ENCODE results near the gene MAP2K5.

The MAP2K5 gene

DNA sequence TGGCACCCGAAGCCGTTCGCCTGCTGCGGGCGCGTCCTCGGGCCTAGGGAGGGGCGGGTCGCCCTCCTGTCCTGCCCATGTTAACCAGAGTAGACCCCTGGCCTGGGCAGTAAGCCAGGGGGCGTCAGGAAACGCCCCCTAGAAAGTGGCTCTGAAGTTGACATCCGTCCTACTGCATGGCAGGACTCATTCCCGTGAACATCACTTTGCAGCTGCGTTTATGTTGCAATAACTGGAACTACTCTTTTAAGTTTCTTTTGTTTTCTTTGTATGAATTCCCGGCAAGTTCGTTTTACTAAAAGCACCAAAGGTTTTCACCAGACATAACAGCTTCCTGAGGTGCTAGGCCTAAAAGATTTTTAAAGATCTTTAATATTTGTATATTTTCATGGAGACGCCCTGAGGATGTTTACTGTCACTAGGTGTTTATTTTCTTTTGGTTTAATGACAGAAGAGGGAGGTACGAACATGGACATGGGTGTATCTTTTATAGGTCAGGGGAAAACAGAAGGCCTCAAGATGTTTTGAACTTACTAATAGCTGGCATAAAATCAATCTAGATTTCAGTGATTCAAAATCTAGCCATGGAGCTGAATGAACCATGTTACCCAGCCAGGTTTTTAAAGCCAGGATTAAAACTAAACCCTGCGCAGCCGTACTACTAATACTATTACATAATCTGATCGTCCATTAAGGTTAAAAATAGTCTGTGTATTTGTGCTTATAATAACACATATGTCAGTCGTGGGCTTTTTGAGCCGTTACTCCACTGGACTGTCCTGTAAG, 20.5 kb upstream of the MAP2K5 start:
- no peak for DNase-seq (ENCODE audit: low spot score)

DNA sequence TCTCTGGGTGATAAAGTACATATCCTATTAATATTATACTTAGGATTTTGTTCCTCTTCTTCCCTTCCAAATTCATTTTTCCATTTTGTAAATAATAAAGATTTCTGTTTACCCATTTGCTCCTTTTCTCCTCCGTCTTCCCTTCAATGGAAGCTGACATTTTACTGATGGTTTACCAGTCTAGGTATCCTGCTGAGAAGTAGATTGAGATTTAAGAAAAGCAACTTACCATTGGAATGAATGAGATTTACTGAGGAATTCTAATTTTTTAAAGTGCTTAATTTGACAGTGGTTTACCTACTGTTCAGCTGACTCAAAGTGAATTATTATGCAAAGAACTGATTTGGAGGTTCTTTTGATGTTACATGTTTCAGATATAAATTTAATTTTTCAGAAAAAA, 19.2 kb upstream of the MAP2K5 start:
- no peak for DNase-seq (ENCODE audit: low spot score)

DNA sequence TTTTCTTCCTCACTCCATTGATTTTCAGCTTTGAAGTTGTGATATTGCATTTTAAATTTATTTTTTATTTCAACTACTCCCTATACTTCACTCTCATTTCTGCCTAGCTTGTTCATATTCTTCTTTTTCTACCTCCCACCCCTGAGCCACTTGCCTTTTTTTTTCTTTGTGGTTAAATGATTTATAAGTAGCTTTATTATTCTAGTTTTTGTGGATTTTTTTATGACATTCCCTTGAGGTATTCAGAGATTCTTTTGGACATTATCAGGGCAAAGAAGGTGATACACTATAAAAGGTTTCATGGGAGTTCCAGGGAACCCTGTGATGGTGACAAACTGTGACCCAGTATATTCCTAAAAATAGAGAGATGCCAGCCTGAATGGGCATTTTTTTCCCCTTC, 18.3 kb upstream of the MAP2K5 start:
- no peak for DNase-seq (ENCODE audit: low spot score)

DNA sequence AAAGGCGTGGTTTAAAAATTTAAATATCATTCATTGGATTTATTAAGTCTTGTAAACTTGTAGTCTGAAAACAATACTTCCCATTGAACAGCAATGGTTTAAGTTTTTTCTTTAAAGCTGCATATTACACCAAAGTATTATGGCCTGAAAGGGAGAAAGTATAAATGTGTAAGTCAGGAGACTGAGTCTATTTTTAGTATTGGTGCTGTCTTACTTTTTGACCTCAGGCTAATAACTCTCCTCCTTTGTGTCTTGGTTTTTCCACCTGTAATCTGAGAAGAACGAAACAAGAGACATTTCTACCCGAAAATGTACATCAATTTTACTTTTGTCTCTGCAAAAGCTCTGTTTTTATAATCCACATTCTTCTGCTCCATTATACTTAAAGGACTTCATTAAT, 14.0 kb upstream of the MAP2K5 start:
- DNase-seq (ENCODE audit: low spot score): no peak

DNA sequence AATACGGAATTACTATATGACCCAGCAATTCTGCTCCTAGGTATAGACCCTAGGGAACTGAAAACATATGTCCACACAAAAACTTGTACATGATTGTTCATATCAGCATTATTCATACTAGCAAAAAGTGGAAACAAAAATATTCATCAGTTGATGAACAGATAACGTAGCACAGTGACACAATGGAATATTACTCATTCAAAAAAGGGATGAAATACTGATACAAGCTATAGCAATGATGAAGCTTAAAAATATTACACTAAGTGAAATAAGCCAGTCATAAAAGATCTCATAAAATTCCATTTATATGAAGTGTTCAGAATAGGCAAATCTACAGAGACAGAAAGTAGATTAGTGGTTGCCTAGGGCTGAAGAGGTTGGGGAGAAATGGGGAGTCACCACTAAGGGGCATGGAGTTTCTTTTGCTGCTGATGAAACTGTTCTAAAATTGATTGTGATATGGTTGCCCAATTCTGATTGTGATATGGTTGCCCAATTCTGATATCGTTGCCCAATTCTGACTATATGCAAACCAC, 11.1 kb upstream of the MAP2K5 start:
- no peak for DNase-seq (ENCODE audit: low spot score)

DNA sequence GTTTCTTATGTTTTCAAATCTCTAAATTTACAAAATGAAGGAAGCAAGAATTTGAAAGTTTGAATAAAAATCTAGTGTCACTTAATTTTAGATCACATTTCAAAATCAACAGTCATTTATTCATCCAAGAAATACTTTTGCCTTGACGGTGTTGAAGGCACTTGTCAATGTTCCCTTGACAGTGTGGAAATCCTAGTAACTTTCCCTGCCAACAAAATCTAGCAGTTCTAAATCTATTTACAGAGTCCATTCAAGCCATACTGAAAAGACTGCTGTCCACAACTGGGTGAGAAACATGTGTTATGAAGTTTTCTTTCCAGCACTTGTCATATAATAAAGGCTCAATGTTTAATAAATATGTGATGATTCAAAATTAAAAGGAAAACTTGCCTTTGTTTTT, 8.6 kb upstream of the MAP2K5 start:
- no peak for DNase-seq (ENCODE audit: low spot score)

DNA sequence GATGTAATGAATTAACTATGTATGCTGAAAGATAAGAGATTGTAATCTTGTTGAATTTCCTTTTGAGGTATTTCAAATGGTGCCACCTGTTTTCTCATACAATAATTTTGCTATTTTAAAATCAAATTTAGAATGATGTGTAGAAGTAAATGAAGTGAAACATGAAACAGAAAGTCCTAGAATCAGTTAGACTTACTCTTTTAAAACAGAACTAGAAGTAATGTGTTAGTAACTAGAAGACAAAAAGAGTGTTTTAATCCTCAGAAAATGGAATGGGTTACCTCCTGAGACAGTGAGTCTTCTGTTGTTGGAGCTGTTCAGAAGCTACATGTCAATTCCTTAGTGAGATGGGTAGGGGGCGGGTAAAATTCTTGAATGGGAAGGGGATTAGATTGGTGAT, 8.1 kb upstream of the MAP2K5 start:
- no peak for DNase-seq (ENCODE audit: low spot score)

DNA sequence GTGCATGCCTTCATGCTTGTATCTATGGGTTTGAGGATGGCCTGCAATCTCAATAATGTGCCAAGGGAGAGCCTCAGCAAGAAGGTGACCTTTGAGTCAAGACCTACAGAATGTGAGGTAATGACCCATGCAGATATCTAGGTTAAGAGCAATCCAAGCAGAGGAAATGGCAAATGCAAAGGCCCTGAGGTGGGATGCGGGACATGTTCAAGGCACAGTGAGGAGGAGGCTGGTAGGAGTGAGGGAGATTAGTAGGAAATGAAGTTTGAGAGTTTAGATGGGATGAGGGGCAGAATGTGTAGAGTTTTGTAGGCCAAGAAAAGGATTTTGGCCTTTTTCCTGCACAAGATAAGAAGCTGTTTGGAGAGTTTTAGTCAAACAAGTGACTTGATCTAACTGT, 4.7 kb upstream of the MAP2K5 start:
- DNase-seq (ENCODE audit: low spot score): no peak

DNA sequence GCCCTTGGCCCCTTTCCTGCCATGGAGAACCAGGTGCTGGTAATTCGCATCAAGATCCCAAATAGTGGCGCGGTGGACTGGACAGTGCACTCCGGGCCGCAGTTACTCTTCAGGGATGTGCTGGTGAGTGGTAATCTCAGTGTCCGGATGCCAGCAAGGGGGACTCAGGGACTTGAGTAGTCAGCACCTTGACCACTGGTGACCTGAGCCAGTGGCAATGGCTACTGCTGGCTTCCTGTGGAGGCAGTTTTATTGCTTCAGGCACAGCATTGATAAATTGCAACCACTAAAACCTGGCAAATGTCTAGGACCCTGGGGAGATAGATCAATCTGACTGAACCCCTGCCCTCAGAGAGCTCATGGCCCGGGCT, 830 bp downstream of the MAP2K5 start:
- DNase-seq (ENCODE audit: low spot score): no peak

DNA sequence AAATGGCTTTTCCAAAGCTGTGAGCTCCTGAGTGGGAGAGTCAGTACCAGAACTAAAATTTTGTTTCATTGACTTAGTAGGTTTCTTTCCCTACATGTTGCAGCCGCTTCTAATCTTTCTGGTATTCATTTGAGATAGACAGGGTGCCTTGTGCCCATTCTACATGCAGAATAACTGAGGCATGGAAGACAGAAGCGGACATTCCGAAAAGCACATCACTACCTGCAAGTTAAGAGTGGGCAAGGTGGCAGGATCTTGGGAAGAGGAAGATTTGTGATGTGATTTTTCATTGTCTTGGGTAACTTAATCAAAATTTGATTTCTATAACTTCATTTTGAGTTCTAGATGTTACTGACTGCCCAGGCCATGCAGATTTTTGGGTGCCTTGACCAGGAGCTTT, 2.0 kb downstream of the MAP2K5 start:
- DNase-seq (ENCODE audit: low spot score): no peak

DNA sequence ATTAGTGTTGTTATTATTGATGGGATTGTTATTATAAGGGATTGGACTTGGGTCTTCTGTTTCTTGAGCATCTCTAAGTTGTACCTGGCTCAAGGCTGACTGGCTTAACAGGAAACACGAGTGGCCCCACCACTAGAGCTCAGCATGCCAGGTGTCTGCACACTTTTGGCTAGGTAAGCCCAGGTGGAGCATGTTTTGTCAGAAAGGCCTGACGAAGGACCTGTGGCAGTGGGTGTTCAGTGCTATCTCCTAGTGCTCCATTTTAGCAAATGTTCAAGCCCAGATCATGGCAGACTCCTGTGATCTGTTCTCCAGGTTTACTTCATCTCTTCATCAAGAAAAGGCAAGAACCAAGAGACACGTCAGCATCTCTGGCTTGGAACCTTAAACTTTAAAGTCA, 3.4 kb downstream of the MAP2K5 start:
- no peak for DNase-seq (ENCODE audit: low spot score)

DNA sequence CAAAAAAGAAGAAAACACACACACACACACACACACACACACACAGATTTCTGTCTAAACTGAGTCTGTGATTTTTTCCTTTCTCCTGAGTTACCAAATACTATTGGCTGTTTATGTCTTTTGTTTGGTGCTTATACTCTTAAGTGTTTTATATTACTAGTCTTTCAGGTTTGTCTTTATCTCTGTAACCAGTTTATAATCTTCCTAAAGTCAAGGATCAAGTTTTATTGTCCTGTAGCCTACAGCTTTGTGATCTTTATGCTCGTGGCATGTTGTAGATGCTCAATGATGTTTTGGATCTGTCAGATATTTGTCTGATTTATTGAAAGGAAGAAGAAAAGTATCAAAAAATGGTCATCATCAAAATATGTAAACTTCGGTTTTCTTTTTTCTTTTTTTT, 4.6 kb downstream of the MAP2K5 start:
- DNase-seq (ENCODE audit: low spot score): no peak

DNA sequence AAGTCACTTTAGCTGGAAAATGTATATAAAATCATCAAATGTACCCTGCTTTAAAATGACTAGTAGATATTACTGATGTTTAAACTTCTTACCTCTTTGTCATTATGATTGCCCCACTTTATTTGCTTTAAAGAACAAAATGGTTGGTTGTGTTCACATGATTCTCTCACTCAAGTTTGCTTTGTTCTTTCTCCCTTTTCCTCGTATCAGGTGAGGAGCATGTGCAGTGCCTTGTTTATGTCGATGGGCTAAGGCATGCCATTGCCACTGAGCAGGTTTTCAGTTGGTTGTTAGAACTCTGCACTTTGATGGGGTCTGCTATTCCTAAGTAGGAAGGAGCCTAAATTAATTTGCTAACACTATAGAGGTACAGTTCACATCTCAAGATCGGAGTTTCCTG, 5.3 kb downstream of the MAP2K5 start:
- DNase-seq (ENCODE audit: low spot score): no peak

DNA sequence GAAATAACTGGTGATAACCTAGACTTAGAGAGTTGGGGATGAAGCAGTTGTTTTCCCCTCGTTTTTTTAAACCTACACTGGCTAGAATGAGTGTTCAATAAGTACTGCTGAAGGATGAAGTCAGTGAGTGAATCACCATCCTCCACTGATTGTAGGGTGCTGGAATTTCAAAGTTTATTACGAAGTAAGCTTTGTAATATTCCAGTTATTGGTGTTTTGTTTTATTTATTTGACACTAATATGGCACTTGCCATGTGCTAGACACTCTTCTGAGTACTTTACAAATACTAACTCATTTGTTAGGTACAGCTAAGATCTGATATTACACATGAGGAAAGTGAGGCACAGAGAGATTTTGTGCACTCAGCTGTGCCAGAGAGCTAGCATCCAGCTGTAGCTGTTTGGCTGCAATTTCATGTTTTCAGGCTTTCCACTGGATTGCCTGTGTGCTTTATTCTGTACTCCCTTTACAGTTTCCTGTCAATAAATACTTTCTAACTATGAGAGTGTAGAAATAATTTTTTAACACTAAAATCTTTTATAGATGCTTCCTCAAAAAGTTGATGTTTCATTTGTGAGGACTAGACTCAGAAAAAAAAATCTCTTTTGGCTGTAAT, 5.8 kb downstream of the MAP2K5 start:
- no peak for DNase-seq (ENCODE audit: low spot score)

DNA sequence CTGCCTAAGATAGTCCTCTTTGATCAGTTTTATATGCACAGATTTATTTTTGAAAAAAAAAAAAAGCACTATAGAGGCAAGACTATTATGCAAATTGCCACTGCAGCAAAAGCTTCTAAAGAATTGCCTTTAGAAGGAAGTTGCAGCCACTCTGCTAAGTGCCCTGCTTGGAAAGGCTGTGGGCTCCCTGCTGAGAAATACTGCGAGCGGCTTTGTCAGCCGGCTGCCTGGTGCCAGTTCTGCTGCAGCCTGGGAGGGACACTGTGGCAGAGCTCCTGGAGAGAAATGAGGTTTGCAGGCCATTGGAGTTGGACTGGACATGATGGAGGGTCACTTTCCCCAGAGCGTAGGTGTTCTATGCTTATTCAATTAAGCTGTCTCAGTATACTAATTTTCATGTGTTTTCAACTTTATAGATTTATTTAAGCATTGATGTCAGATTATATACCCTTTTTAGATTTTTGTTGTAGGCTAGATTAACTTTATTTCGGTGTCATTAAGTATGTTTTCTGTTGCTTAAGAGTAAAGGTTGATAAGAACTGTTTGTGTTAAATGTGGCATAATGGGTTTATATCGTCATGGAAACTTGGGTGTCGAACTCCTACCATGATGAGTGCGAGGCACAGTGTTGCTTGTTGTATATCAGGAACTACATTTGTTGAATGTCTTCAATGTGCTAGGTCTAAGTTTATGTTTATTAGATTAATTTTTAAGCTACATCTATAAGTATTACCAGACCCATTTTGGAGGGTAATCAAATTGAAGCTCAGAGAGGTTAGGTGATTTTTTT, 6.6 kb downstream of the MAP2K5 start:
- DNase-seq (ENCODE audit: low spot score): peak; percentile 65

DNA sequence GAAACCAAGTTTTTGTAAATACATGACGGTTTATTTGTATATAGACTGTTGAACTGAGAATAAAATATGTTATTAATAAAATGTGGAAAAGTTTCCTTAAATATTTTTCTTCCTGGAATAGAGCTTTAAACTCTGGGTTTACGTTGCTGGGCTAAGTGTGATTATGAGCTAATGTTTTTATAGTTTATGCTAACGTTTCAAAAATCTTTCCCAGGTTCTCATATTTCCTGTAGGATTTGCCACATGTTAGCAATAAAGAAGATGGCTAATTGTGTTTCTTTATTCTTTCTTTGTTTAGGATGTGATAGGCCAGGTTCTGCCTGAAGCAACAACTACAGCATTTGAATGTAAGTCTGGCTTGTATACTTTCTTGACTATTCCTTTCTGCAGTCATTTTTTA, 7.2 kb downstream of the MAP2K5 start:
- no peak for DNase-seq (ENCODE audit: low spot score)

DNA sequence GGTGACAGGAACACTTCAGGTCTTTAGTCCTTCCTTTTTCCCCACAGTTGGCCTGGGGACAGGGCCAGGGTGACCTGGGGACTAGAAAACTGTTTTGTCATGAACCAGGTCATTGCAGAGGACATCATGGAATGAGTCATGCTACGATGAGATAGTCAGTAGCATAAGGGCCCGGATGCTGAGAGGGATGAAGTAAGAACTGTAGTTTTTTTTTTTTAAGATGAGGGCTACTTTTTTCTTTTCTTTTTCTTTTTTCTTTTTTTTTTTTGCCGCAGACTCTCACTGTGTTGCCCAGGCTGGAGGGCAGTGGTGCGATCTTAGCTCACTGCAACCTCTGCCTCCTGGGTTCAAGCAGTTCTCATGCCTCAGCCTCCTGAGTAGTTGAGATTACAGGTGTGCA, 8.0 kb downstream of the MAP2K5 start:
- no peak for DNase-seq (ENCODE audit: low spot score)

DNA sequence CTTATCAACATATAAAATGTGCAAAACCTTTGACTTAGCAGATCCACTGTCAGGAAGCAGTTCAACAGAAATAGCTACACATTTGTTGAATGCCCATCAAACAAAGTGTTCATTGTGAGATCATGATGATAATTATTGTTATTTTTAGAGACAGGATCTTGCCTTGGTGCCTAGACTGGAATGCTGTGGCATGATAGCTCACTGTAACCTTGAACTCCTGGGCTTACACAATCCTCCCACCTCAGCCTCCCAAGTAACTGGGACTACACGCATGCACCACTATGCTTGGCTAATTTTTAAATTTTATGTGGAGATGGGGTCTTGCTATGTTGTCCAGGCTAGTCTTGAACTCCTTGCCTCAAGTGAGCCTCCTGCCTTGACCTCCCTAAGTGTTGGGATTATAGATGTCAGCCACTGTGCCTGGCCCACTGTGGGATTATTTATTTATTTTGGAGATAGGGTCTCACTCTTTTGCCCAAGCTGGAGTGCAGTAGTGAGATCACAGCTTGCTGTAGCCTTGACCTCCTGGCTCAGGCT, 8.8 kb downstream of the MAP2K5 start:
- DNase-seq (ENCODE audit: low spot score): no peak

DNA sequence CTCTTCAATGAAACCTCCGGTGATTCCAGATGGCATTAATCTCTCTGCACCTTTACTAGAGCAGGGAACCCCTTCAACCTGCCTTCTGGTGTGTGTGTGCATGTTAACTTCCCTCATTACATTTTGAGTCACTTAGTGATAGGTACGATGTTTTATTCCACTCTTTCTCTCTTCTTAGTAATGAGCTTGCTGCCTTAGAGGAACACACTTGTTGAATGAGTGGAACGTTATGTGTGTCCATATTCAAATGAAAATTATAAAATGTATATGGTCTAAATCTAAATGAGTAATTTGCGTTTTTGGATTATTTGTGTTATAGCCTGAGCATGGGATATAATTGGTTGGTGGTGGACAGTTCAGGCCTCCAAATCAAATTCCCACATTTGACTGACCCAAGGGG, 12.1 kb downstream of the MAP2K5 start:
- no peak for DNase-seq (ENCODE audit: low spot score)

DNA sequence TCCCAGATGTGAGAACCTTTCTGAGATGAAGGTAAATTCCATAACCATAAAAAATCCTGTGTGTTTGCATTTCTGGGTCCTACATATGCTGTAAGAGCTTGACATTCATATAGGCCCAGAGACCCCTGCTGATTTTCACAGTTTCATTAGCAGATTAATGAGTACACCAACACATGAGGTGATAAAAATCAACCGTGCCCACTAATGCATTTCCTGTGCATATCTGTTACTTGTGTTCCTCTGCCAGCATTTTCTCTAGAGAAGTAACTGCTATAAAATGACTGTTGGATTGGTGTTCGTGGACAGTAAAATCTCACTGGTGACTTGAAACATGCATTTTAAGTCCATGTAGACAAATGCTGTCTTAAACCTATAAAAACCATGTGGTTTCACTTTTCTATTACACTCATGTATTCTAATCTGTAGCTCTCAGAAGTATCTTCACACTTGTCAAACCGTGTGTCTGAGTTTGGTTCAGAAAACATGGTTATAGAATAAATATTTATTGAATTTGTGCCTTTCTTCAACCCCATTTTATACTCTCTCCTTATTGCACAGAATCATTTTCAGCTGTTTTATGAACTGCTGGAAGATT, 14.6 kb downstream of the MAP2K5 start:
- DNase-seq (ENCODE audit: low spot score): no peak

DNA sequence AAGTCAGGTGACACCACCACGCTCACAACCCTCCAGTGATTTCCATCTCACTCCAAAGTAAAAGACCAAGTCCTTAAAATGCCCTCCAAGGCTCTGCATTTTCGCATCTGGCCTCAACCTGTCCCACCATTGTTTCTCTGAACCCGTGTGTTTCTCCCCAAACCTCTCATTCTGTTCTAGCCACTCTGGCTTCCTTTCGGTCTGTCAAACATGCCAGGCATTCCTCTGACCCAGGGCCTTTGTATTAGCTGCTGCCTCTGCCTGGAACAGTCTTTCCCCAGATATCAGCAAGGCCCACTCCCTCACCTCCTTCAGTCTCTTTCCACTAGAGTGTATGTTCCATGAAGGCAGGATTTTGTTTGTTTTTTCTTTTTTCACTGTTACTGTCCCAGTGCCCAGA, 16.0 kb downstream of the MAP2K5 start:
- no peak for DNase-seq (ENCODE audit: low spot score)

DNA sequence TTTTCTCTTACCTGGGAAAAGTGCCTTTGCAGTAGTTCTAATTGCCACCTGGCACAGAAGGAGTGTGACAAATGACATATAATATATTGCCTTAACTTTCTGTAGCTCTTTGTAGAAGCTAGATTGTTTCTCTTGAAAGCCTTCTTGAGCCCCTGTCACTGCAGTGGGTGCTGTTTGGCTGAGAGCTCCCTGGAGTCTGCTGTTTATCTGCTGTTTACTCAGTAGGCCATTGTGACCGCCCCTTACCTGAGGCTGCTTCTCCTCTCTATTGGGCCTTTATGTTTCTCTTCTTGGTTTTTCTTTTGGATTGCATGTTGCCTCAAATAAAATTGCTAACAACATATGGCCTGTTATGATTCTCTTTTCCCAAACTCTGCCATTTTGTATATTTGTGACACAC, 16.7 kb downstream of the MAP2K5 start:
- DNase-seq (ENCODE audit: low spot score): no peak
